Kidney (tissue), 14 donors: ENCODE results near the gene DUSP15. TPM values are rescaled to one million over a fixed set of nuclear protein-coding genes. Genes with fewer than 3 reads are reported as not detected.

Source experiments
- DNase-seq, 5 donors: peaks; one replicate each; pipeline ENCODE4 v3.0.0-alpha.2; 2013 to 2020
- FAIRE-seq: peaks from 2 replicates; lab custom pipeline; 2012; peaks lifted over from hg19 to GRCh38; lab: Jason Lieb, UNC
- H3K27ac ChIP-seq, 2 donors: one replicate each; pipeline ENCODE4 v1.7.0; 2013; ENCODE audit warnings: low read depth in 2 of 2, low read length in 2 of 2, inconsistent platforms in 1 of 2
- H3K27me3 ChIP-seq: one replicate; pipeline ENCODE4 v1.7.1; 2013; ENCODE audit warnings: low read length, inconsistent platforms; ENCODE audit not compliant: control insufficient read depth, insufficient read depth
- H3K36me3 ChIP-seq, 3 donors: one replicate each; pipeline versions ENCODE4 v1.7.0 to v1.7.1; 2013; ENCODE audit warnings: low read length in 3 of 3, control low read depth in 1 of 3, inconsistent platforms in 1 of 3; ENCODE audit not compliant: insufficient read depth in 3 of 3, control insufficient read depth in 2 of 3
- H3K4me1 ChIP-seq, 3 donors: one replicate each; pipeline versions ENCODE4 v1.7.0 to v1.7.1; 2013; ENCODE audit warnings: low read length in 3 of 3, inconsistent platforms in 1 of 3, low read depth in 1 of 3; ENCODE audit not compliant: control insufficient read depth in 2 of 3, insufficient read depth in 2 of 3
- H3K4me3 ChIP-seq, 3 donors: one replicate each; pipeline versions ENCODE4 v1.7.0 to v1.8.1; 2013; ENCODE audit warnings: low read length in 3 of 3, control low read depth in 1 of 3, inconsistent platforms in 1 of 3
- H3K9ac ChIP-seq, 3 donors: one replicate each; pipeline versions ENCODE4 v1.7.0 to v1.7.1; 2013; ENCODE audit warnings: low read length in 3 of 3, control low read depth in 1 of 3, inconsistent platforms in 1 of 3
- H3K9me3 ChIP-seq, 3 donors: one replicate each; pipeline versions ENCODE4 v1.7.0 to v1.7.1; 2013; ENCODE audit warnings: low read length in 3 of 3, control low read depth in 1 of 3, inconsistent platforms in 1 of 3; ENCODE audit not compliant: control insufficient read depth in 2 of 3, insufficient read depth in 1 of 3
- CTCF ChIP-seq: IDR thresholded peaks from 3 replicates; pipeline ENCODE4 v1.5.1; 2012; ENCODE audit warnings: mild to moderate bottlenecking, moderate library complexity, borderline replicate concordance; ENCODE audit not compliant: insufficient read depth; ENCODE audit errors: extremely low read depth
- intact Hi-C: fragments of 100-400 bp; cut with DNase I; formaldehyde crosslinking; loops from one replicate; pipeline ENCODE4 v1.11.1; 2022
- polyA plus RNA-seq: library from polyadenylated mRNA; stranded (reverse); fragments of 350-450 nt; fragmentation: Illumina TruSeq; extraction: RNeasy Lipid Tissue Mini Kit (QIAGEN cat#74804); gene quantifications from one replicate; pipeline ENCODE4 v1.2.3, GENCODE V29; 2014; ENCODE audit warnings: low read depth, low replicate concordance; ENCODE audit not compliant: insufficient read depth
- total RNA-seq: library from RNA; stranded (reverse); fragmentation: NEBNext Ultra II Directional; extraction: Animal tissue kit (Norgen Biotek cat#: 25700); gene quantifications from one replicate; pipeline ENCODE4 v1.2.1, GENCODE V29; 2021
- donor health status: control.
- donor health status: control.
- donor health status: control.
- donor health status: control.
- donor health status: control.
- donor health status: DM: yes; HTN: yes; CAD: no.
- donor health status: Normal renal cell carcinoma (clear cell type).

The DUSP15 gene
- total and polyA plus RNA-seq, 2 donors from 2014 or later = 13.2 to 143 TPM

- Histone ChIP-seq H3K27me3 (no peaks in the 10 kb centered on the region), H3K9me3 (no peaks in the 10 kb centered on the region), H3K9ac (no peak overlapping the region), H3K36me3 (no peaks in the 10 kb centered on the region), H3K27ac (no peak overlapping the region), H3K4me3 (no peak overlapping the region), H3K4me1 (peaks cover 0 to 12% (median 10%) of the 10 kb centered on the region in 3 donors)
- FAIRE-seq (no peak), DNase-seq (peak in 1 of 5 donors; percentile 36)
- intact Hi-C loops = no loop called here
- no peak for TF ChIP-seq CTCF
Measured at GRCh38 chr20:31872406-31872805, 2.1 kb upstream of the DUSP15 start.

- Histone ChIP-seq H3K4me3 (peak overlapping the region in 1 of 3 donors; percentile 93), H3K9me3 (no peaks in the 10 kb centered on the region), H3K9ac (peak overlapping the region in 1 of 3 donors; percentile 72), H3K36me3 (no peaks in the 10 kb centered on the region), H3K27ac (peak overlapping the region in 1 of 2 donors; percentile 27), H3K27me3 (no peaks in the 10 kb centered on the region), H3K4me1 (peaks cover 0 to 12% (median 10%) of the 10 kb centered on the region in 3 donors)
- intact Hi-C loops = no loop called here
- FAIRE-seq (no peak), DNase-seq (no peak)
- TF ChIP-seq CTCF = no peak
Measured at GRCh38 chr20:31871618-31871954, 1.3 kb upstream of the DUSP15 start.

GRCh38 chr20:31870726-31871617, 645 bp upstream of the DUSP15 start:
- FAIRE-seq (no peak), DNase-seq (peak in 4 of 5 donors; percentile 46 to 83 (median 68))
- Histone ChIP-seq H3K27me3 (no peaks in the 10 kb centered on the region), H3K9ac (peak overlapping the region; percentile 66 to 89 (median 72)), H3K27ac (peak overlapping the region; percentile 93), H3K9me3 (no peaks in the 10 kb centered on the region), H3K4me3 (peak overlapping the region; percentile 81 to 95 (median 93)), H3K4me1 (peaks cover 0 to 12% (median 10%) of the 10 kb centered on the region in 3 donors), H3K36me3 (no peaks in the 10 kb centered on the region)
- intact Hi-C loops = no loop called here
- TF ChIP-seq CTCF = no peak
